B cell (primary cell): ENCODE data around the gene WDR46. TPM values are rescaled to one million over a fixed set of nuclear protein-coding genes. Genes with fewer than 3 reads are reported as not detected.

ENCODE experiments used
- ATAC-seq: fragments of 200-7000 bp; cut with Tn5 transposase; one replicate; pipeline ENCODE4 v1.10.0; 2021; ENCODE audit warnings: low read depth, mild to moderate bottlenecking, moderate number of reproducible peaks, moderate library complexity
- CTCF ChIA-PET: fragments of 350-600 bp; sonication (Branson Sonifier 250); formaldehyde crosslinking; loops from one replicate; lab custom pipeline; 2021; ENCODE audit warnings: antibody characterized with exemption, inconsistent platforms; lab: Charles Lee
- POLR2A ChIA-PET: fragments of 350-600 bp; sonication (Branson Sonifier 250); formaldehyde crosslinking; loops from one replicate; lab custom pipeline; 2021; ENCODE audit warnings: antibody characterized with exemption; lab: Charles Lee
- DNase-seq: peaks from one replicate; pipeline ENCODE4 v3.0.0; 2013
- H2AFZ ChIP-seq: 2 replicates; pipeline ENCODE4 v1.6.1; 2012; ENCODE audit warnings: mild to moderate bottlenecking, low read depth, low read length; ENCODE audit not compliant: insufficient read depth, poor library complexity, severe bottlenecking
- H3K27ac ChIP-seq, 2 donors: 1 replicate in 1 of 2; 2 replicates in 1 of 2; pipeline ENCODE4 v1.5.1; 2012 to 2013; ENCODE audit warnings: low read length in 2 of 2, mild to moderate bottlenecking in 2 of 2, moderate library complexity in 1 of 2
- H3K27me3 ChIP-seq, 4 experiments: fragments of 200-600 bp in 1 of 4; sonication (generic) in 1 of 4; replicated peaks in 1 of 4; 1 replicate in 2 of 4; 2 replicates in 2 of 4; pipeline versions ENCODE4 v1.6.1 to v1.7.0; 2013 to 2016; ENCODE audit warnings: low read length in 3 of 4, mild to moderate bottlenecking in 2 of 4, mixed read lengths in 1 of 4, moderate library complexity in 1 of 4; ENCODE audit not compliant: insufficient read depth in 4 of 4, control insufficient read depth in 3 of 4; ENCODE audit errors: control extremely low read depth in 1 of 4
- H3K36me3 ChIP-seq, 2 experiments: replicated peaks in 1 of 2; 1 replicate in 1 of 2; 2 replicates in 1 of 2; pipeline versions ENCODE4 v1.6.1 to v1.7.1; 2013; ENCODE audit warnings: low read length in 1 of 2; ENCODE audit not compliant: insufficient read depth in 2 of 2, control insufficient read depth in 1 of 2; ENCODE audit errors: control extremely low read depth in 1 of 2, extremely low read depth in 1 of 2
- H3K4me1 ChIP-seq, 2 donors: fragments of 200-600 bp in 1 of 2; sonication (generic) in 1 of 2; 1 replicate in 1 of 2; 2 replicates in 1 of 2; pipeline versions ENCODE4 v1.5.1 to v1.6.1; 2013 to 2017; ENCODE audit warnings: low read length in 2 of 2; ENCODE audit not compliant: control insufficient read depth in 2 of 2, insufficient read depth in 2 of 2
- H3K4me2 ChIP-seq: replicated peaks from 2 replicates; pipeline ENCODE3; 2012; ENCODE audit warnings: mild to moderate bottlenecking, low read depth, low read length; ENCODE audit not compliant: poor library complexity, severe bottlenecking
- H3K4me3 ChIP-seq, 5 experiments: fragments of 200-600 bp in 1 of 5; sonication (generic) in 1 of 5; 1 replicate in 3 of 5; 2 replicates in 2 of 5; pipeline versions ENCODE4 v1.5.1 to v1.7.0; 2011 to 2016; ENCODE audit warnings: low read length in 4 of 5, mild to moderate bottlenecking in 4 of 5, low read depth in 2 of 5, control low read depth in 1 of 5, moderate library complexity in 1 of 5; ENCODE audit not compliant: insufficient read depth in 1 of 5; ENCODE audit errors: control extremely low read depth in 1 of 5, extremely low read depth in 1 of 5
- H3K79me2 ChIP-seq: fragments of 200-600 bp; sonication (generic); one replicate; pipeline ENCODE4 v1.6.0; 2016; ENCODE audit warnings: low read length; ENCODE audit not compliant: control insufficient read depth, insufficient read depth
- H3K9ac ChIP-seq: fragments of 200-600 bp; sonication (generic); 2 replicates; pipeline ENCODE4 v1.6.1; 2017; ENCODE audit warnings: mild to moderate bottlenecking, low read length, moderate library complexity
- H3K9me3 ChIP-seq, 3 donors: one replicate each; pipeline versions ENCODE4 v1.6.1 to v1.7.1; 2013; ENCODE audit warnings: low read length in 2 of 3; ENCODE audit not compliant: control insufficient read depth in 2 of 3, insufficient read depth in 1 of 3; ENCODE audit errors: control extremely low read depth in 1 of 3
- H4K20me1 ChIP-seq: 2 replicates; pipeline ENCODE4 v1.6.0; 2012; ENCODE audit warnings: mild to moderate bottlenecking, low read length; ENCODE audit not compliant: insufficient read depth, control insufficient read depth, poor library complexity, severe bottlenecking
- H3K27ac Mint-ChIP-seq: one replicate; pipeline ENCODE4 v1.8.0; 2021; ENCODE audit warnings: mixed read lengths
- H3K27me3 Mint-ChIP-seq: one replicate; pipeline ENCODE4 v1.8.0; 2021; ENCODE audit warnings: mixed read lengths
- H3K4me1 Mint-ChIP-seq: one replicate; pipeline ENCODE4 v1.8.0; 2021; ENCODE audit warnings: mixed read lengths
- H3K4me3 Mint-ChIP-seq: one replicate; pipeline ENCODE4 v1.8.0; 2021; ENCODE audit warnings: mixed read lengths
- H3K9me3 Mint-ChIP-seq: one replicate; pipeline ENCODE4 v1.8.0; 2022; ENCODE audit warnings: mixed read lengths; ENCODE audit not compliant: insufficient read depth
- CTCF ChIP-seq: fragments of 200-600 bp; IDR thresholded peaks from one replicate; pipeline ENCODE4 v1.8.0; 2022; ENCODE audit warnings: antibody characterized with exemption, mild to moderate bottlenecking
- EZH2 ChIP-seq: IDR thresholded peaks from 2 replicates; pipeline ENCODE4 v1.6.1; 2012; ENCODE audit warnings: borderline replicate concordance, low read depth, mild to moderate bottlenecking, moderate library complexity, low read length; ENCODE audit not compliant: insufficient read depth, poor library complexity, severe bottlenecking
- WGBS: methylation state at CpG from one replicate; pipeline ENCODE4 v1.1.5; 2013; ENCODE audit warnings: missing lambda C conversion rate; ENCODE audit not compliant: insufficient coverage; 5-methylcytosine and 5-hydroxymethylcytosine counted together
- intact Hi-C: fragments of 100-400 bp; cut with micrococcal nuclease; formaldehyde crosslinking; loops from one replicate; pipeline ENCODE4 v1.10.0; 2022
- polyA plus RNA-seq: library from polyadenylated mRNA; depleted of rRNA; stranded (reverse); fragments of >200 nt; gene quantifications from 2 replicates; pipeline ENCODE4 v1.2.3, GENCODE V29; 2012
- total RNA-seq, 2 donors: library from RNA; stranded (reverse); fragments of 120-200 nt in 1 of 2; gene quantifications; 1 replicate in 1 of 2; 2 replicates in 1 of 2; pipeline versions ENCODE4 v1.2.3 to v1.2.4, GENCODE V29; 2013 to 2022

WDR46 gene
- total and polyA plus RNA-seq, 2 donors (not counting 1 experiment from before 2014, with no cell fraction given) = 60.1 to 77.2 TPM

GRCh38 chr6:33249732-33250630, 39.1 kb downstream of the WDR46 start:
- Histone ChIP-seq H3K36me3 (peaks cover 0 to 9% of the 10 kb centered on the region in 2 experiments), H3K9me3 (no peaks in the 10 kb centered on the region), H3K27me3 (peaks cover 0 to 4% (median 0%) of the 10 kb centered on the region in 4 experiments), H3K4me2 (peak overlapping the region; percentile 98), H2AFZ (peak overlapping the region; percentile 87), H3K27ac (peak overlapping the region; percentile 75 to 88), H3K4me1 (peaks cover 12 to 24% of the 10 kb centered on the region in 2 donors), H3K79me2 (peaks cover 9% of the 10 kb centered on the region), H3K9ac (peak overlapping the region; percentile 76), H4K20me1 (no peaks in the 10 kb centered on the region), H3K4me3 (peak overlapping the region; percentile 63 to 84 (median 75))
- intact Hi-C loops = loop anchor here (1.0 to 10.0 kb wide), 10 partner anchors 21 to 355 kb away; partner anchors contain the start of genes HLA-DMB, HSD17B8, KIFC1 and PFDN6
- no peak for TF ChIP-seq EZH2
- TF ChIP-seq CTCF = no peak
- Mint-ChIP-seq H3K27me3 (peaks cover 4% of the 10 kb centered on the region), H3K4me1 (peaks cover 31% of the 10 kb centered on the region), H3K9me3 (no peaks in the 10 kb centered on the region), H3K27ac (peak overlapping the region; percentile 97), H3K4me3 (peak overlapping the region; percentile 97)
- CTCF ChIA-PET = interaction anchor here (0.6 to 6.0 kb wide), 18 partner anchors 8 to 305 kb away, joined by 3 to 80 read pairs (median 8); partner anchors contain the start of genes B3GALT4, PFDN6, RPS18 and VPS52
- ATAC-seq (no peak), DNase-seq (no peak)
- POLR2A ChIA-PET = interaction anchor here (0.6 to 1.8 kb wide), 8 partner anchors 22 to 405 kb away, joined by 3 to 13 read pairs (median 4); partner anchors contain the start of genes B3GALT4, RING1, RPS18 and VPS52
- 22% methylated on average over 14 of the region's 15 CpGs for WGBS
